ENCODE measurements around the gene GCLM.
"Not testable (repeated sequence)": the region's sequence is repeated elsewhere in the genome, so short reads cannot be mapped to it uniquely, and the experiment has no call there.

GCLM gene

GRCh38 chr1:93909146-93910050 lies at the start of gene GCLM:
Gene GCLM (minus strand): TSS chr1:93909430. CDS start chr1:93909163, 267 bp downstream.
- peak; percentile 91 for DNase-seq

- no peak for DNase-seq
Measured at GRCh38 chr1:93958726-93959100, 49.5 kb upstream of the GCLM start.

- no peak for DNase-seq
Measured at GRCh38 chr1:93958032-93958725, 48.9 kb upstream of the GCLM start.

GRCh38 chr1:93955765-93956164 lies 46.5 kb upstream of the GCLM start:
- no peak for DNase-seq

- not testable (repeated sequence) for DNase-seq
Measured at GRCh38 chr1:93947002-93947686, 37.9 kb upstream of the GCLM start.

GRCh38 chr1:93938461-93939145 lies 29.4 kb upstream of the GCLM start:
- no peak for DNase-seq

GRCh38 chr1:93937997-93938396 lies 28.8 kb upstream of the GCLM start:
- no peak for DNase-seq

- no peak for DNase-seq
Measured at GRCh38 chr1:93925206-93925605, 16.0 kb upstream of the GCLM start.

GRCh38 chr1:93919780-93920179 lies 10.6 kb upstream of the GCLM start:
- DNase-seq, result no peak

GRCh38 chr1:93917302-93917701 lies 8.1 kb upstream of the GCLM start:
- DNase-seq, result no peak

- not testable (repeated sequence) for DNase-seq
Measured at GRCh38 chr1:93910880-93911279, 1.6 kb upstream of the GCLM start.

GRCh38 chr1:93910305-93910704 lies 1.1 kb upstream of the GCLM start:
- no peak for DNase-seq

- peak; percentile 85 for DNase-seq
Measured at GRCh38 chr1:93908394-93909145, 660 bp downstream of the GCLM start.

- DNase-seq, result peak; percentile 54
Measured at GRCh38 chr1:93907718-93908117, 1.5 kb downstream of the GCLM start.

- DNase-seq, result no peak
Measured at GRCh38 chr1:93906480-93906879, 2.8 kb downstream of the GCLM start.

GRCh38 chr1:93905734-93906133 lies 3.5 kb downstream of the GCLM start:
- no peak for DNase-seq

- DNase-seq, result no peak
Measured at GRCh38 chr1:93905051-93905450, 4.2 kb downstream of the GCLM start.

GRCh38 chr1:93904228-93904627 lies 5.0 kb downstream of the GCLM start:
- peak; percentile 78 for DNase-seq

- no peak for DNase-seq
Measured at GRCh38 chr1:93900723-93901504, 8.3 kb downstream of the GCLM start.

GRCh38 chr1:93899543-93900207 lies 9.6 kb downstream of the GCLM start:
- no peak for DNase-seq

- DNase-seq, result no peak
Measured at GRCh38 chr1:93888900-93889299, 20.3 kb downstream of the GCLM start.
